ENCODE measurements around the gene NOX1.

The NOX1 gene

GRCh38 chrX:100874325-100874724, at the start of gene NOX1:
Gene NOX1 (minus strand): TSS chrX:100874359. CDS start chrX:100874139, 220 bp downstream.
- no peak for DNase-seq

- no peak for DNase-seq
Observed at GRCh38 chrX:100915562-100915961, 41.4 kb upstream of the NOX1 start.

DNA sequence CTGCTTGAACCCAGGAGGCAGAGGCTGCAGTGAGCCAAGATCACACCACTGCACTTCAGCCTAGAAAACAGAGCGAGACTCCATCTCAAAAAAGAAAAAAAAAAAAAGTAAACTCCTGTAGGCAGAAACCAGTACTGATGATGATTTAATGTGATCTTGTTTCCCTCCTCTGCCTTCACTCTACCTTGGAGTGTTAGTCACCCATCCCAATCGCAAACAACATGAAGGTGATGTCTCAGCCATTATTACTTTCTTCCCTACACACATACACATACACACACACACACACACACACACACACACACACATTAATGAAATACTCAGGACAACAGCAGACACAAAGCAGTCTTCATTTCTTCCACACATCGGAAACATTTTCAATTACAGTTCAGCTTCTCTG, 39.0 kb upstream of the NOX1 start:
- no peak for DNase-seq

DNA sequence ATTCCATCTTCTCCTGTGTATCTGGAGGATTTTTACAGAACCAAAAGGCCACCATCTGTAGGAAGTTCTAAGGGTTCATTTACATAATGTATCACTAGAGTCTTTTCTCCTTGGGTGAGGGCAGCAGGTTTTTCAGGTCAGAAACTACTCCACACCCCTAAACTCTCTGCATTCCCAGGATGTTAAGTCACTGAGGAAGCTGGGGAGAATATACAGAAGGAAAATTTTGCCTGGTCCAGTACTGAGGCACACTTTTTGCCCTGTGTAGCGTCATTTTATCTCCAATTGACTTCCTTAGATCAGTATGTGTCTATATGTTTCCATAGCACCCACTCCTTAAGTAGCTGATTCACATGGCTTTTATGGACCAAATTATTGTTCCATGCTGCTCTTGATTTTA, 37.6 kb upstream of the NOX1 start:
- no peak for DNase-seq

- no peak for DNase-seq
Observed at GRCh38 chrX:100905620-100906019, 31.5 kb upstream of the NOX1 start.

GRCh38 chrX:100904433-100904832, 30.3 kb upstream of the NOX1 start:
- no peak for DNase-seq

DNA sequence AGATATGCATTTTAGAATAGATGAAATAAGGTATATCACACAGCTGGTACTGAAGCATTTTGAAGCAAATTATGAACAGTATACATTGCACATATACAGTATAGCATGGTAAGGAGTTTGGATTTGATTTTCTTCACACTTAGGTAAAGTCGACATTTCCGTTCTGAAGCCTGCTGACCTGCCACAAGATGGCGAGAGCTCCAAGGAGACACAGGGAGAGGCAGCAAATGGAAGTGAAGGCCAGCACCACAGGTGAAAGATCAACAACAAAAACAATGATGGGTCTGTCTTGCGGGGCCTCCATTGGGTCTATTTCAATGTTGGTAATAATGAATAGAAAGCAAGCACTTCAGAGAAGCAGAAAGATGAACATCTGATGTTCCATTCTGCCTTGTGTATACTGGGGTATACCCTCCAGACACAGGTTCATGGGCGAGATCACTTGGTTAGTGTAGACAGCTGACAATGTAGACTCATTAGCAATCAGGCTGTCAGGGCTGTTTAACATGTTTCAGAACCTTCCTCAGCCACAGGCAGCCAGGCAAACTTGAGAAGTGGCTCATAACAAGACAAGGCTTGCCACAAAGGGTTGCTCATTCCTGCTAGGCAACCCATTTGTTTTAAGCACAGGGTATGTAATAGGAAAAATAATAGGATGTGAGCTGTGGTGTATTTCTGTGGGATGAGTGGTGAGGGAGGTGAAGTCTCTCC, 21.4 kb upstream of the NOX1 start:
- no peak for DNase-seq

DNA sequence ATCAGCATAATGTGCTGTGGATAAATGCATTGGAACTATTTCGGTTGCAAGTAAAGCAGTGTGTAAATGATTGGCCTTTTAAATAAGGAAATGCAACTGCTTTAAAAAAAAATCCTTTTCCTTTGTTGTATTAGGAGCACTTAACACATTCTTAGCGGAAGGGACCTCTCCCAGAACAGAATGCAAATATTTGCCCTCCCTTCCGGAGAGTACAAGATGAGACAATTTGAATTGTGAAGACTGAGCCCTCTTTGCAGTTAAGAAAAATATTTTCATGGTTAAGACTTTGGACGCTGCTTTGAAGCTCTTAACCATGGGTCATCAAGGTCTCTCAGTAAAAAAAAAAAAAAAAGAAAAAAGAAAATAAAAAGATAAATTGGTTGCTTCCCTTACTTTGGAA, 9.5 kb upstream of the NOX1 start:
- peak; percentile 4 for DNase-seq

DNA sequence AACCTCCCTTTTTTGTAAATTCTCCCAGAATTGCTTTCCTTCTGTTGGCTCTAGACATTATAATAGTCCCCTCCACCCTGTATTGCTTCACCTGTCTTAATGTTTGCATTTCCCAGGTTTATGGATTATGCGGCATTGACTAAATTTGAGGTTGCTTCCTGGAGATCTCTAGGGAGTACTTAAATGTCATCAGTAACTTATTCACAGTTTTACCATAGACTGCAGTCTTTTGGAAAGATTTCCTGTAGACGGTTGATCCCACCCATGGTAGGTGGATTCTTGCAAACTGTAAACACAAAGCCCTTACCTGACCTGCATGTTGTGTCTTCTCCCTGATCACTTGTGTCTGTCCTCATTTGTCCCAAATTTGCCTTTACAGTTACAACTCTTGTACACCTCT, 6.2 kb upstream of the NOX1 start:
- no peak for DNase-seq

DNA sequence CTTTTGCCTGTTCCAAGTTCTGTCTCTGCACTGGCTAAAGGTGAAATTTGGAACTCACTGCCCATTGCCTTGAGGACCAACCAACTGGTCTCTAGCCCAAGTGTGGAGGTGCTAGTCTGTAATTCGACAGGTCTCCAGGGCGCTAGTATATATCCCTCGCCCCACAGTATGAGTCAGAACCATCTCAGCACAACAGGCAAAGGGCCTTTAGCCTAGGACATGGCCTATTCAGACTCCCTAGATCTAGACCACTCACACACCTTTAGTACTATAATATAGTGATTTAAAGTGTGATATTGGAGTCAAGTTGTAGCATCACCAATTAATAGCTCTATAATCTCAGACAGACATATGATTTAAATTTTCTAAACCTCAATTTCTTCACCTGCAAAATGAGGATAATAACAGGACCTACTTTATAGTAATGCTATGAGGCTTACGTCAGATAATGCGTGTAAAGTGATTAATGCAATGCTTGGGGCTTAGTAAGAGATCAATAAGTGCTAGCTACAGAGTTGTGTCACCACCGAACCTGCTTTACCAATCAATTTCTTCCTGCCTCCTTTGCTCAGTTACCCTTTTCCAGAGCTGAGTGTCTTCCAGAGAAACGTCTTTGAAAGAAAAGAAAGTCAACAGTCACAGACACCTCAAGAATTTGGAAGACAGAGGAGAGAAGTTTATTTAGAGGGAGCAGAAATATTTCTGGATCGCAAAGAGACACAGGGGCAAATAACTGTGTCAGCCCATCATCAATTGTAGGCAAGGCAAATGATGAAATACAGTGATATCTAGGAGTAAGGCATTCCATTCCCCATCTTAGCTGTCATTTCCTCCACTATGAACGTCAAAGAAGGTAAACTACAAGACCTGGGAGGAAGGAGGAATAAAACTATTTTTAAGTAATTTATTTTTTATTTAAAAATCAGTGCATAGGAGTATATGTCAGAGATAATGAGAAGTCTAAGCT, 2.3 kb downstream of the NOX1 start:
- no peak for DNase-seq

DNA sequence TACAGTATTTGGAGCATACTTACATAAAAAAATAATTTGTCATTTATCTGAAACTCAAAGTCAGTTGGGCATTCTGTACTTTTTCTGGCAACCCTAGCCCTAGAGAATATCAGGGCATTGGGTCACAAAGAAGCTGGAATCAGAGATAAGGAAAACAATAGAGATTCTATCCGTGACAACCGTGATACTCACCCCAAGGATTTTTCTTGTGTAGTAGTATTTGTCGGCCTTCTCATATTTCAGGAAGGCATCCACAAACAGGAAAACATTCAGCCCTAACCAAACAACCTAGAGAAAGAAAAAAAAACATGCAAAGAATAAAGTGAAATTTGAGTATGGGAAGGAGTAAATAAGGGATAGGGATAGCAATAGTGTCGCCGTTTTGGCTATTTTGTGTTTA, 3.6 kb downstream of the NOX1 start:
- no peak for DNase-seq

DNA sequence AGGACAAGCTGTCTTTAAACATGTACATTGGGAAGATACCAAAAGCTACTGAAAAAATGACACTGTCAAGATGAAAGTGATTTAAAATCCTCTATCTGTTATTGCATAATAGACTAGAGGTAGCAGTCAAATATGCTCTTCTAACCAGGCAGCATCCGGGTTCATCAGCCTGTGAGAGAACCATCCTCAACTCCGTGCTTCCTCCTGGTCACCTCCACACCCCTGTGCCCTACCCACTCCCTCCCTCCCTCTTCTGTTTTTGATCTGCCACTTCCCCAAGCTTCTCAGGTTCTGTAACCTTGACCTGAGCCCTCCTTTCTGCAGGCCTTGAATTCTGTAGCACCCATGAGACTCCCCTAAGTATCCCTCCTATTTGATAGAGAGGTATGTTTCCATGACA, 5.9 kb downstream of the NOX1 start:
- DNase-seq: no peak

DNA sequence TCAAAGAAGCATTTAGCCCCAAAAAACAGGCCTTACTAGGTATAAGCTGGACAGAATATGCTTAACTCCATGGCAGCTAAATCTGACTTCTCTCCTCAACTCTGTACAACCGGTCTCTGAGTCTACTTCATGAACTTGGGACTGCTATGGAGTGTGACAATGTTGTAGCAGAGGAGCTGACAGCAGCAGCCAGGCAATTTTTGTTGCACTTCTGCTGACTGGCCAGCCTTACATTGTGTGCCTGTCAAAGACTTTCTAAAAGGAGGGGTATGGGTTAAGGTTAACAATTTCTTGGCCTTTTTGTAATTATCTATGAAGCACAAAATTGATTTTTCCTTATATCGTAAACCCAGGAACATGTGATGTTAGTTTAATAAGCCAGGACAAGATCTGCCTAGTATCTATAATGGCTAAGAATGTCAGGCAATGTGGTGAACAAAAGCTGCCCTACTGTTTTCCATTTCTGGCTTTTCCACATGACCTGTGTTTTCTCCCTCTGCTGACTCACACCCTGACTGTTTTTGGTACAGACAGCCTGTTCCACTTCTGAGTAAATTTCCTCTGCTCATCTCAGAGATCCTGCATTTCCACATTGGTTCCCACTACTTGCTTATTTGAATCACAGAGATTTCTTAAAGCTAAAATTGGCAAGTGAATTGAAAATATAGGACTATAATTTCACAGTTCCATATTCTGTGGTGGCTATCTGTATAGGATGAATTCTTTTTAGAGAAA, 9.3 kb downstream of the NOX1 start:
- DNase-seq: no peak

DNA sequence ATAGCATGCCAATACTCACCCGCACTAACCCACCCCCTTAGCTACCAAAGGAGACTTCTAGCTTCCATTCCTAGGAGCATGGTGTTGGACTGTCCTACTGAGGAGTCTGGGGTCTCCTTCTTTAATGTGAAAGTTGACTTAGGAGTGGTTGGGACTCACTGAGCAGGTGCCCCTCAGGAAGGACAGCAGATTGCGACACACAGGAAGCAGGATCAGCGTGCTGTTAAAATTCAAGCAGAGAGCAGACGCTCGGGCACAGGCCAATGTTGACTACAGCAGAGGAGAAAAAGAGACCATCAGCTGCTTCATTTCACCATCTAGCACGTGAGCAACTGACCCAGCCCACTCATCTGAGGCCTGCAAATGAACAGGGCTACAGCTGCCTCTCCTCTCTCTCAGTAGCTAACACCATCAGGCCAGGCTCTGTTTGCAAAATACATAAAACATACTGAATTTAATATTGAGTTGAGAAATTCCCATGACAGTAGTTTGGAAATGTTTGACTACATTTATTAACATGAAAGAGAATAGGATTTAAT, 10.8 kb downstream of the NOX1 start:
- no peak for DNase-seq

- no peak for DNase-seq
Observed at GRCh38 chrX:100852810-100853209, 21.3 kb downstream of the NOX1 start.

DNA sequence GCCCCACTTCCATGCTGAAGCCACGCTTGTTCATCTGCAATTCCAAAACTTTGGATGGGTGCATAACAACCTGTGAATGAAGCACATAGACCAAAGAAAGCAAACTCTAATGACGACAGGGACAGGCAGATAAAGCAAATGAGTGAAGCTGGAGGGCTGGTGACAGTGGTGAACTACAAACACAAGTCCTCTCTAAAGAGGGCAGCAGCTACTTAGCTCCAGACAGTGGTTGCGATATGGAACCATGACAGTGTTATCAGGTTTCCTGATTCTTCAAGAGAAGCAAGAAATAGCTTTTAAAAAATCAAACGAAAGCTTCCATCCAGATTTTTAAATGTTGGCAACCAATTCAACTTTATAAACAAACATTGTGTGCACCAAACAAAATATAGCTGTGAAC, 23.8 kb downstream of the NOX1 start:
- no peak for DNase-seq

- DNase-seq: no peak
Observed at GRCh38 chrX:100831219-100831946, 42.8 kb downstream of the NOX1 start.

DNA sequence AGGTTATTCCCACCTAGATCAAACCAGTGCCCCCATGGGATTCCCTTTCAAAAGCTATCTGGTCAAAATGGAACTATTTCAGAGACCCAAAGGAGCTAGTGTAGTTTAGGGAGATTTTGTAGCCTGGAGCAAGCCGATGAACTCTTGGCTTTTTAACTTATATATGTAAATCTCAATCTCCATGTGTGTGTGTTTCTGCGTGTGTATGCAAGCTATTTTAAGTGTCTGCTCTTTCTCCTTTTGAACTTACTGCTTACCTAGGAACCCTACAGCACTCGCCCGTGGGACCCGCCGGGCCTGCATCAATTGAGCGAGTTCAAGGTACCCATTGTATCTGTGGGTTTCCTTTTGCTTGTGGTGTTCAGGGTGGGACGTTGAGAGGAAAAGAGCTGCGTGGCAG, 43.6 kb downstream of the NOX1 start:
- no peak for DNase-seq

GRCh38 chrX:100830143-100830542, 44.0 kb downstream of the NOX1 start:
- DNase-seq: no peak

- DNase-seq: no peak
Observed at GRCh38 chrX:100829730-100830129, 44.4 kb downstream of the NOX1 start.

GRCh38 chrX:100819837-100820666, 54.1 kb downstream of the NOX1 start, which contains the start of gene CSTF2:
Gene CSTF2 (plus strand): TSS chrX:100820391. CDS start chrX:100820417, 26 bp downstream.
- peak; percentile 68 for DNase-seq

DNA sequence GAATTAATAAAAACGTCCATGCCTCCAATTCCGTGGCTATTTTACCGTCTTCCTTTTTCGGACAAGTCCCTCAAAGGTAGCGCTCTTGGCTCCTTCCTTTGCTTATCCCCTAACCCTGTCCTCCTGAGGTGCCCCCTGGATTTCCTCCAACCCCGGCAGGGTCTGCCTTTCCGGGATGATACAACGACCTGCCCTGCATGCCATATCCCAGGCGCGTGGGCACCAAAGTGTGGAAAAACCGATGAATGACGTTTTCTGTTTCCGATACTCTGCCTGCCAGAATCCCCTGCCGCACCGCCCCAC, 54.7 kb downstream of the NOX1 start:
- no peak for DNase-seq
